ENCODE measurements around the gene C2CD4C.
"Not testable (repeated sequence)": the region's sequence is repeated elsewhere in the genome, so short reads cannot be mapped to it uniquely, and the experiment has no call there.

C2CD4C gene

GRCh38 chr19:408902-409515 lies at the start of gene C2CD4C:
Gene C2CD4C (minus strand): TSS chr19:409147. CDS start chr19:408361, 786 bp downstream.
- DNase-seq (ENCODE audit: low read depth): no peak

- no peak for DNase-seq (ENCODE audit: low read depth)
Observed at GRCh38 chr19:458091-459042, 49.4 kb upstream of the C2CD4C start.

GRCh38 chr19:457636-458035 lies 48.7 kb upstream of the C2CD4C start:
- DNase-seq (ENCODE audit: low read depth): no peak

GRCh38 chr19:456547-457110 lies 47.7 kb upstream of the C2CD4C start:
- no peak for DNase-seq (ENCODE audit: low read depth)

- no peak for DNase-seq (ENCODE audit: low read depth)
Observed at GRCh38 chr19:455851-456546, 47.1 kb upstream of the C2CD4C start.

GRCh38 chr19:455031-455705 lies 46.2 kb upstream of the C2CD4C start:
- DNase-seq (ENCODE audit: low read depth): no peak

GRCh38 chr19:453606-454005 lies 44.7 kb upstream of the C2CD4C start:
- no peak for DNase-seq (ENCODE audit: low read depth)

- no peak for DNase-seq (ENCODE audit: low read depth)
Observed at GRCh38 chr19:452829-453228, 43.9 kb upstream of the C2CD4C start.

- not testable (repeated sequence) for DNase-seq (ENCODE audit: low read depth)
Observed at GRCh38 chr19:450912-451481, 42.0 kb upstream of the C2CD4C start.

GRCh38 chr19:449916-450315 lies 41.0 kb upstream of the C2CD4C start:
- no peak for DNase-seq (ENCODE audit: low read depth)

GRCh38 chr19:447816-448560 lies 39.0 kb upstream of the C2CD4C start:
- no peak for DNase-seq (ENCODE audit: low read depth)

- no peak for DNase-seq (ENCODE audit: low read depth)
Observed at GRCh38 chr19:447064-447426, 38.1 kb upstream of the C2CD4C start.

GRCh38 chr19:444677-445210 lies 35.8 kb upstream of the C2CD4C start:
- DNase-seq (ENCODE audit: low read depth): no peak

GRCh38 chr19:443005-443404 lies 34.1 kb upstream of the C2CD4C start:
- DNase-seq (ENCODE audit: low read depth): no peak

GRCh38 chr19:442085-442484 lies 33.1 kb upstream of the C2CD4C start:
- DNase-seq (ENCODE audit: low read depth): no peak

GRCh38 chr19:441213-441836 lies 32.4 kb upstream of the C2CD4C start:
- no peak for DNase-seq (ENCODE audit: low read depth)

- no peak for DNase-seq (ENCODE audit: low read depth)
Observed at GRCh38 chr19:440391-441212, 31.7 kb upstream of the C2CD4C start.

GRCh38 chr19:439167-439900 lies 30.4 kb upstream of the C2CD4C start:
- DNase-seq (ENCODE audit: low read depth): no peak
